H9 (cell line): Measurements from ENCODE around the gene SRGAP2C. TPM values are rescaled to one million over a fixed set of nuclear protein-coding genes. Genes with fewer than 3 reads are reported as not detected.
"Not testable (repeated sequence)": the region's sequence is repeated elsewhere in the genome, so short reads cannot be mapped to it uniquely, and the experiment has no call there.

Source experiments
- DNase-seq: peaks from one replicate; pipeline ENCODE4 v3.0.0-alpha.2; 2017
- H2AFZ ChIP-seq: one replicate; pipeline ENCODE4 v1.6.1; 2013; ENCODE audit warnings: mild to moderate bottlenecking, low read length, control low read depth, moderate library complexity
- H2AK5ac ChIP-seq: 2 replicates; pipeline ENCODE4 v1.6.1; 2013; ENCODE audit warnings: low read length, control low read depth, mixed read lengths; ENCODE audit not compliant: insufficient read length
- H2BK120ac ChIP-seq: one replicate; pipeline ENCODE4 v1.6.1; 2013; ENCODE audit warnings: low read depth, mild to moderate bottlenecking, low read length, control low read depth, inconsistent platforms; ENCODE audit not compliant: poor library complexity, severe bottlenecking
- H2BK12ac ChIP-seq: 2 replicates; pipeline ENCODE4 v1.6.1; 2013; ENCODE audit warnings: low read length, control low read depth, mixed read lengths, low read depth; ENCODE audit not compliant: insufficient read length
- H2BK15ac ChIP-seq: 2 replicates; pipeline ENCODE4 v1.6.1; 2013; ENCODE audit warnings: low read depth, low read length, control low read depth
- H2BK20ac ChIP-seq: one replicate; pipeline ENCODE4 v1.6.1; 2013; ENCODE audit warnings: low read depth, mild to moderate bottlenecking, low read length, control low read depth, inconsistent platforms; ENCODE audit not compliant: poor library complexity, severe bottlenecking
- H2BK5ac ChIP-seq: 2 replicates; pipeline ENCODE4 v1.6.1; 2013; ENCODE audit warnings: low read length, control low read depth, mixed read lengths; ENCODE audit not compliant: insufficient read length
- H3K14ac ChIP-seq: 2 replicates; pipeline ENCODE4 v1.6.1; 2013; ENCODE audit warnings: low read length, control low read depth; ENCODE audit not compliant: insufficient read depth
- H3K18ac ChIP-seq: 2 replicates; pipeline ENCODE4 v1.6.1; 2013; ENCODE audit warnings: low read depth, mild to moderate bottlenecking, mixed read lengths, low read length, control low read depth; ENCODE audit not compliant: insufficient read length
- H3K23ac ChIP-seq: 2 replicates; pipeline ENCODE4 v1.6.1; 2013; ENCODE audit warnings: low read length, control low read depth, mixed read lengths, low read depth; ENCODE audit not compliant: insufficient read length
- H3K23me2 ChIP-seq: 2 replicates; pipeline ENCODE4 v1.6.1; 2013; ENCODE audit warnings: low read depth, mild to moderate bottlenecking, mixed read lengths, low read length, control low read depth; ENCODE audit not compliant: insufficient read length, poor library complexity, severe bottlenecking
- H3K27ac ChIP-seq: 2 replicates; pipeline ENCODE4 v1.5.1; 2013; ENCODE audit warnings: low read length, control low read depth, mixed read lengths, low read depth; ENCODE audit not compliant: insufficient read length
- H3K27me3 ChIP-seq: 2 replicates; pipeline ENCODE4 v1.6.1; 2013; ENCODE audit warnings: low read length, control low read depth, inconsistent platforms; ENCODE audit not compliant: insufficient read depth
- H3K4ac ChIP-seq: 2 replicates; pipeline ENCODE4 v1.6.1; 2013; ENCODE audit warnings: low read depth, mild to moderate bottlenecking, control low read depth, inconsistent platforms, low read length, moderate library complexity
- H3K4me1 ChIP-seq: 2 replicates; pipeline ENCODE4 v1.6.1; 2013; ENCODE audit warnings: low read length, control low read depth, inconsistent platforms; ENCODE audit not compliant: insufficient read depth
- H3K4me2 ChIP-seq: 2 replicates; pipeline ENCODE4 v1.6.1; 2013; ENCODE audit warnings: low read length, control low read depth, mixed read lengths; ENCODE audit not compliant: insufficient read length, insufficient read depth
- H3K56ac ChIP-seq: 2 replicates; pipeline ENCODE4 v1.6.1; 2013; ENCODE audit warnings: low read depth, mild to moderate bottlenecking, mixed read lengths, low read length, control low read depth; ENCODE audit not compliant: insufficient read length
- H3K79me1 ChIP-seq: 2 replicates; pipeline ENCODE4 v1.6.1; 2013; ENCODE audit warnings: low read depth, mild to moderate bottlenecking, moderate library complexity, low read length, control low read depth, inconsistent platforms; ENCODE audit not compliant: insufficient read depth, poor library complexity, severe bottlenecking
- H3K79me2 ChIP-seq: 2 replicates; pipeline ENCODE4 v1.6.1; 2013; ENCODE audit warnings: low read length, control low read depth, inconsistent platforms; ENCODE audit not compliant: insufficient read depth
- H3K9ac ChIP-seq: 2 replicates; pipeline ENCODE4 v1.6.1; 2013; ENCODE audit warnings: low read length, control low read depth, mixed read lengths; ENCODE audit not compliant: insufficient read length; ENCODE audit errors: extremely low read depth
- H3K9me3 ChIP-seq: one replicate; pipeline ENCODE4 v1.6.1; 2013; ENCODE audit warnings: low read depth, low read length, inconsistent platforms; ENCODE audit not compliant: control insufficient read depth
- H3T11ph ChIP-seq: one replicate; pipeline ENCODE4 v1.6.1; 2013; ENCODE audit warnings: mild to moderate bottlenecking, low read length, control low read depth, inconsistent platforms
- H4K20me1 ChIP-seq: one replicate; pipeline ENCODE4 v1.6.1; 2013; ENCODE audit not compliant: control insufficient read depth, insufficient read length, insufficient read depth
- H4K5ac ChIP-seq: 2 replicates; pipeline ENCODE4 v1.6.1; 2013; ENCODE audit warnings: low read depth, mild to moderate bottlenecking, mixed read lengths, low read length, control low read depth; ENCODE audit not compliant: insufficient read length
- H4K8ac ChIP-seq: replicated peaks from 2 replicates; pipeline ENCODE4 v1.6.1; 2013; ENCODE audit warnings: low read length, control low read depth, mixed read lengths, low read depth; ENCODE audit not compliant: insufficient read length
- H4K91ac ChIP-seq: 2 replicates; pipeline ENCODE4 v1.6.1; 2013; ENCODE audit warnings: low read depth, mild to moderate bottlenecking, moderate library complexity, mixed read lengths, low read length, control low read depth; ENCODE audit not compliant: insufficient read length
- H3K27ac Mint-ChIP-seq, 3 experiments: 2 replicates in 2 of 3; 3 replicates in 1 of 3; pipeline ENCODE4 v1.8.0; 2020 to 2021; ENCODE audit warnings: mixed read lengths in 3 of 3, mild to moderate bottlenecking in 1 of 3, moderate library complexity in 1 of 3
- H3K27me3 Mint-ChIP-seq: 2 replicates; pipeline ENCODE4 v1.8.0; 2021; ENCODE audit warnings: low read depth, mild to moderate bottlenecking, moderate library complexity, mixed read lengths
- H3K36me3 Mint-ChIP-seq, 3 experiments: 2 replicates in 2 of 3; 3 replicates in 1 of 3; pipeline ENCODE4 v1.8.0; 2020 to 2021; ENCODE audit warnings: low read depth in 3 of 3, mixed read lengths in 3 of 3; ENCODE audit not compliant: insufficient read depth in 1 of 3
- H3K4me1 Mint-ChIP-seq, 2 experiments: 2 replicates each; pipeline ENCODE4 v1.8.0; 2020; ENCODE audit warnings: mixed read lengths in 2 of 2
- H3K4me3 Mint-ChIP-seq, 2 experiments: 2 replicates in 1 of 2; 3 replicates in 1 of 2; pipeline ENCODE4 v1.8.0; 2020 to 2021; ENCODE audit warnings: mild to moderate bottlenecking in 2 of 2, mixed read lengths in 2 of 2, moderate library complexity in 1 of 2
- H3K9me3 Mint-ChIP-seq, 2 experiments: 2 replicates in 1 of 2; 3 replicates in 1 of 2; pipeline ENCODE4 v1.8.0; 2020; ENCODE audit warnings: mild to moderate bottlenecking in 2 of 2, mixed read lengths in 2 of 2, moderate library complexity in 1 of 2
- WGBS: extraction: QIAGEN DNeasy Blood & Tissue Kit; methylation state at CpG from one replicate; pipeline ENCODE4 v1.1.7; 2013; ENCODE audit warnings: missing lambda C conversion rate, low lambda C conversion rate, mixed read lengths; ENCODE audit not compliant: insufficient read length; ENCODE audit errors: extremely low coverage; 5-methylcytosine and 5-hydroxymethylcytosine counted together
- total RNA-seq: library from RNA; stranded (reverse); gene quantifications from 2 replicates; pipeline ENCODE4 v1.2.1, GENCODE V29; 2021

Gene SRGAP2C
- total RNA-seq, 1 experiment from 2014 or later, result 16.5 TPM

DNA sequence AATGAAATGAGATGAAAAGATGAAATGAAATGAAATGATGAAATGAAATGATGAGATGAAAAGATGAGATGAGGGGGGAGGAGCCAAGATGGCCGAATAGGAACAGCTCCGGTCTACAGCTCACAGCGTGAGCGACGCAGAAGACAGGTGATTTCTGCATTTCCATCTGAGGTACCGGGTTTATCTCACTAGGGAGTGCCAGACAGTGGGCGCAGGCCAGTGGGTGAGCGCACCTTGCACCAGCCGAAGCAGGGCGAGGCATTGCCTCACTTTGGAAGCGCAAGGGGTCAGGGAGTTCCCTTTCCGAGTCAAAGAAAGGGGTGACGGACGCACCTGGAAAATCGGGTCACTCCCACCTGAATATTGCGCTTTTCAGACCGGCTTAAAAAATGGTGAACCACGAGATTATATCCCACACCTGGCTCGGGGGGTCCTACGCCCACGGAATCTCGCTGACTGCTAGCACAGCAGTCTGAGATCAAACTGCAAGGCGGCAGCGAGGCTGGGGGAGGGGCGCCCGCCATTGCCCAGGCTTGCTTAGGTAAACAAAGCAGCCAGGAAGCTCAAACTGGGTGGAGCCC is 216.7 kb downstream of the SRGAP2C start:
- H3T11ph ChIP-seq, DNase-seq, H4K91ac ChIP-seq, H3K27ac ChIP-seq, H3K14ac ChIP-seq, H3K4me2 ChIP-seq, H3K9me3 ChIP-seq, H3K79me1 ChIP-seq, H4K5ac ChIP-seq, H3K79me2 ChIP-seq, H4K8ac ChIP-seq, H3K18ac ChIP-seq, H3K27me3 ChIP-seq, H2BK15ac ChIP-seq, H3K23ac ChIP-seq, H2BK120ac ChIP-seq, H2BK5ac ChIP-seq, H3K4me1 ChIP-seq, H2AFZ ChIP-seq, H2AK5ac ChIP-seq, H3K56ac ChIP-seq, H4K20me1 ChIP-seq, H3K23me2 ChIP-seq, H3K4ac ChIP-seq, H2BK12ac ChIP-seq, H2BK20ac ChIP-seq: not testable (repeated sequence)
- peak overlapping the region; percentile 30 to 98 (median 41); a peak in 5 of 7 replicates for H3K27ac Mint-ChIP-seq
- peaks cover 3 to 16% of the 10 kb centered on the region in 2 experiments; a peak in 2 of 4 replicates for H3K4me1 Mint-ChIP-seq
- H3K9me3 Mint-ChIP-seq, result peaks cover 21 to 30% of the 10 kb centered on the region in 2 experiments
- WGBS, result no CpG with 5 or more reads among the region's 26 CpGs
- peak overlapping the region; percentile 75 to 88 for H3K4me3 Mint-ChIP-seq
- H3K27me3 Mint-ChIP-seq, result peaks cover 25% of the 10 kb centered on the region
- H3K36me3 Mint-ChIP-seq, result peaks cover 16 to 19% (median 18%) of the 10 kb centered on the region in 3 experiments
- H3K9ac ChIP-seq, result peak overlapping the region; percentile 44

DNA sequence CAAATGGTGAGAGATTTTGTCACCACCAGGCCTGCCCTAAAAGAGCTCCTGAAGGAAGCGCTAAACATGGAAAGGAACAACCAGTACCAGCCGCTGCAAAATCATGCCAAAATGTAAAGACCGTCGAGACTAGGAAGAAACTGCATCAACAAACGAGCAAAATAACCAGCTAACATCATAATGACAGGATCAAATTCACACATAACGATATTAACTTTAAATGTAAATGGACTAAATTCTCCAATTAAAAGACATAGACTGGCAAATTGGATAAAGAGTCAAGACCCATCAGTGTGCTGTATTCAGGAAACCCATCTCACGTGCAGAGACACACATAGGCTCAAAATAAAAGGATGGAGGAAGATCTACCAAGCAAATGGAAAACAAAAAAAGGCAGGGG is 218.5 kb downstream of the SRGAP2C start:
- not testable (repeated sequence) for DNase-seq, H3K9ac ChIP-seq, H2AK5ac ChIP-seq, H2BK5ac ChIP-seq, H4K5ac ChIP-seq, H3K23ac ChIP-seq, H3K27ac Mint-ChIP-seq, H2BK12ac ChIP-seq, H2BK120ac ChIP-seq, H3K14ac ChIP-seq, H3K27ac ChIP-seq, H3K56ac ChIP-seq, H3K4me3 Mint-ChIP-seq, H3K79me2 ChIP-seq, H3K9me3 ChIP-seq, H3K27me3 ChIP-seq, H2BK20ac ChIP-seq, H3K4me1 ChIP-seq, H2BK15ac ChIP-seq, H3T11ph ChIP-seq, H4K91ac ChIP-seq, H4K20me1 ChIP-seq, H4K8ac ChIP-seq, H3K18ac ChIP-seq, H3K4ac ChIP-seq, H3K23me2 ChIP-seq, H2AFZ ChIP-seq, H3K4me2 ChIP-seq, H3K79me1 ChIP-seq
- Mint-ChIP-seq H3K9me3 (peaks cover 21 to 30% of the 10 kb centered on the region in 2 experiments), H3K36me3 (peaks cover 16 to 19% (median 18%) of the 10 kb centered on the region in 3 experiments), H3K4me1 (peaks cover 3 to 16% of the 10 kb centered on the region in 2 experiments; a peak in 2 of 4 replicates), H3K27me3 (peaks cover 16% of the 10 kb centered on the region)
- WGBS, result no CpG with 5 or more reads among the region's 7 CpGs
